ENCODE data around the gene GALNT11.
"Not testable (repeated sequence)": the region's sequence is repeated elsewhere in the genome, so short reads cannot be mapped to it uniquely, and the experiment has no call there.

Gene GALNT11

DNA sequence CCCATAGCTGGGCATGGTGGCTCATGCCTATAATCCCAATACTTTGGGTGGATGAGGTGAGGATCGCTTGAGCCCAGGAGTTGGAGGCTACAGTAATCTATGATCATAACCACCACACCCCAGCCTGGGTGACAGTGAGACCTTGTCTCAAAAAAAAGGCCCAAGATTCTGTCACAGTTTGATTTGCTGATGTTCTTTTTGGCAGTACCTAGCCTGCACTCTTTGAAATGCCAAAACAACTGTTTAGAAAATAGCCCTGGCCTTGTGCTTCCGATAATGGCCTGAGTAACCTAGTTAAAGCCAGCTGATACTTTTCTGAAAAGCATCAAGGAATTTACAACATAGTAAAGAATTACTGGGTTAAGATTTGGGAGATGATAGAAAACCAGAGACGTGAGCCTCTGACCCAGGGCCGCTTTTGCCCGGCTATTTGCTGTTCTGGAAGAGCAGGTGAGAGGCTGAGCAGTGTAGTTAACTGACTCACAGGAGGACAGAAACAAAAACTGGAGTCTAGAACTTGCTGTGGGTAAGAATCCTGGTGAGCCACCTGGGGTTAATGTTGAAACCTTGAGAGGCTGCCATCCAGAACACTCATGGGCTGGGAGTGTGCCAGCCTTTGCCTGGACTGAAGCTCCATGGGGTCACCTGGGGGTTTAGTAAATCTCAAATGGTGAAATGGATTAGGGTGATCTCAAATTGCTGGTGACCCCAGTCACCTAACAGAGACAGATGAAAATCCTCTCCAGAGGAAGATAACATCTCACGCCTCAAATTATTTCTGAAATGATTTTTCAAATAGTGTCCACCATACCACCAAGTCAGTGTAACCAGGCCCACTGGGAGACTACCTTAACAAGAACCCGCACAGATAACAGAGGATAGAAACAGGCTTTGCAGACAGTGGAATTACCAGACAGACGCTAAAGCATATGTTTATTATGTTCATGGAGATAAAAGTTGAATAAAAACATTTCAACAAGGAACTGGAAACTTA is 51.8 kb downstream of the GALNT11 start:
- DNase-seq = no peak

DNA sequence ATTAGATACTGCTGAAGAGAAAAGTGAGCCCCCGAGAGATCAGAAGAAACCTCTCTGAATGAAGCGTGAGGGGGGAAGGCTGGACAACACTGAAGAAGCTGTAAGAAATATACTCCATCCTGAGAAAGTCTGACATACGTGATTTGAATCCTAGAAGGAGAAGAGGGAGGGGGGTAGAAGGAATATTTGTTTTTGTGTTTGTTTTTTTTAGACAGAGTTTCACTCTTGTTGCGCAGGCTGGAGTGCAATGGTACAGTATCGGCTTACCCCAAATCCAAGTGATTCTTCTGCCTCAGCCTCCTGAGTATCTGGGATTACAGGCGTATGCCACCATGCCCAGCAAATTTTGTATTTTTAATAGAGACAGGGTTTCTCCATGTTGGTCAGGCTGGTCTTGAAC is 52.6 kb downstream of the GALNT11 start:
- DNase-seq = no peak

DNA sequence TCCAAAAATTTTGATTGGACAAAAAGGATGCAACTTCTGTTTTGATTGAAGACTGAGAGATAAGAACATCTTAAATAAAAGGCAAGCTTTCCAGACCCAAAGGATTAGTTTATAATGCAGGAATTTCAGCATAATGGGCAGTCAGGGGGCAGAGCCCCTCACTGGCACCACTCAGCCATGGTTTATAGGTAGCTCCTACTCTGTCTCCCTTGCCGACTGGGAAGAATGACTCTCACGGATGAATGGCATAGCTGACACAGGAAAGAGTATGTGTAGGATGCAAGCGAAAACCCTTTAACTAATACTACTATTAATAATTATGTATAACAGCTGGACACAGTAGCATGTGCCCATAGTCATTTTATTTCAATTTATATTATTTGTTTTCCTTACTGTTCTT is 53.3 kb downstream of the GALNT11 start:
- no peak for DNase-seq

DNA sequence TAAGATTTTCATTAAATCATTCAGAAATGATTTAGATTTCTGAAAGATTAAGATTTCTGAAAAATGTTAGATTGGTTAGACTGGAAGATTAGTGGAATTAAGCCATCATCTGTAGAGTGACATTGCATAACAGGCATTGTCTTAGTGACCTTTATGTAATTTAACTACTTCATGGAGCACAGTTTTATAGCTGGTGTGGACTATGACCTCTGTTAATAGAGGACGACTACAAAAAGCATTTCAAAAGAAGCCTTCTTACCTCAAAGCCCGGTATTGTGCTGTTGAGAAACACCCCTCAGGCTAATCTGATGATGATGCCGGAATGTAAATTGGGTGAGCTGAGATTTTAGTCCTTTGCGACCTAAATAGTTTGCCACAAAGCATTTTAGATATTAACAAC is 55.6 kb downstream of the GALNT11 start:
- no peak for DNase-seq

DNA sequence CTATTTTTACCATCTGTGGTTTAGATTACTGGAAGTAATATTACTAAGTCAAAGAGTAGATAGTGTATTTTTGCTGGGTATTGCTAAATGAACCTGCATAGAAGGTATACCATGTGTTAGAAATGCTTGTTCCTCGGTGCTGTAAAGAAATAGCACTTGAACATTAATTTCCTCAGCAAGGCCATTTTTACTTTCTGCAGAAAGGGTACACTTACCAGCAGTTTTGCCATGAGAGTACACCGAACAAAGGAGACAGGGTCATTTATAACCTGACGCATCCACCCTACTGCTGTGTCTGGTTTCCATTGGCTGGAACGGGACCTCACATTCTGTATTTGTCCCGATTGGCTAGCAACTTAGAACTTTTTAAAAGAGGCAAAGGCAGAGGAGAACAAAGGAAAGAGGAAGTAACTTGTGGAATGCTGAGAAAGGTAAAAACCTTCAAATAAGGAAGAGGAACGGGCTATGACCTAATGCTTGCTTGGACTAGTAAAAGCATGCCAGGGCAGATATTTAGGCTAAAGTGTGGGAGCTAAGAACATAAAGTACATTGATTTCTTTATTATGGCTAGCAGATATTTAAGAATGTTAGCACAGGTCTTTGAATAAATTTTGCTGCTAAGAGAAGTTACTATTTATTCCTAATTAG is 56.7 kb downstream of the GALNT11 start:
- DNase-seq = not testable (repeated sequence)

DNA sequence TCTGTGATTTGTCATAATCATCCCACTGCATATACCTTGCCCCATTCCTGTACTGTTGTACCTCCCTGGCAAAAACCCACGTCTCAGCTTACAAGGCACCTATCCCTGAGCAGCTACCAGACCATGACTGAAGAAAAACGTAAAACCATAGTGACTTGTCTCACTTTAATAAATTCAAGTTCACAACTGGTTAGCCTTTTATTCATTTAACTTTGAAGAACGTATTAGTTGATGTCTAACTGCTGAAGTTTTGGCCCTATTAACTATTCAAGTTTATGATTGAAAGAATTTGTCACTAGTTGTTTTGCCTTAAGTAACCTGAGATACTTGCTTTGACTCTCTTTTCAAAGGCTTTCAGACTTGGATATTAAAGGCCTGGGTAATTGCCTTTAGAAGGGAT is 59.7 kb downstream of the GALNT11 start:
- no peak for DNase-seq

DNA sequence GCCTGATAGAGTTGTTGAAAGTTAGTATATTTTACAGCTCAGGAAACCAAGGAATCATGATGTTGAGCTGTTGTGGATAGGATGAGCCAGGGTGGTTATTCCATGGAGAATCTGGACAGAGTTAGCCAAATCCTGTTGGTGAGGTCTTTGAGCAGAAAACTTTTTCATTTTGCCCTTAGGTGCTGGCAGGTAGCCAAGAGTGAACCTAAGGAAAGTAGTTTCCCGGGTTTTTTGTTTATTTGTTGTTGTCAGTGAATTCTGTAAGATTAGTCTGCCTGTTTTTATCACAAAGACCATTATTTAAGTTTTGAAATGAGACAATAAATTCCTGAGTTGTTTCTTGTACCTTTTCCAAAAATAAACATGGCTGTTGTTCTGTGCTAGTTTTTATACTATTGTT is 61.0 kb downstream of the GALNT11 start:
- no peak for DNase-seq

DNA sequence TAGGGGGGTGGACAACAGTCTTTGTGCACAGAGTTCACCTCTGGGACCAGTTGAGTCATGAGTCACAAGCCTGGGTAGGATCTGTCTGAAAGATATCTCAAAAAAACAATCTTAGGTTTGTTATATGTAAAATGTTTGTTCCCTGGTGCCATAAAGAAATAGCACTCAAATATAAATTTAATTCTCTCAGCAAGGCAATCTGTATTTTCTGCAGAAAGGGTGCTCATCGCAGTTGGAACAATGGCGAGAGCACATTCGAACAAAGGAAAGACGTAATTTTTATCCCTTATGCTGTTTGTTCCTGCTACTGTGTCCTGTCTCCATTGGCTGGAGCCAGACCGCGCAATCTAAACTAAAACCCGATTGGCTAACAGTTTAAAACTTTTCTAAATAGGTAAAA is 63.7 kb downstream of the GALNT11 start:
- no peak for DNase-seq

DNA sequence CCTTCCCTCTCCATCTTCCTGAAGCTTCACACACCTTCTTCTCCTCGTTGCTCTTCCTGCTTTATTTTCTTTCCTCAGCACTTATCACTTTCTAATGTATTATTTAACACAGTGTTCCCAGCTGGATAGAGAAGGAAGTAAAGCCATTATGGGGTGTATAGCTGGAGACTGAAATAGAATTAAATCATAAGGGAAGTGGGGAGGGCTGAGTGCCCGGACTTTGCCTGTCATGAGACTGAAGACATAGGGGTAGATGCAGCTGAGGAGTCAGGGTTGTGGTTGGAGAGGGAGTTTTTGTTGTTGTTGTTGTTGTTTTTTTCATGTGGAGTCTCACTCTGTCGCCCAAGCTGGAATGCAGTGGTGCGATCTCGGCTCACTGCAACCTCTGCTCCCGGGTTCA is 65.3 kb downstream of the GALNT11 start:
- DNase-seq = no peak

DNA sequence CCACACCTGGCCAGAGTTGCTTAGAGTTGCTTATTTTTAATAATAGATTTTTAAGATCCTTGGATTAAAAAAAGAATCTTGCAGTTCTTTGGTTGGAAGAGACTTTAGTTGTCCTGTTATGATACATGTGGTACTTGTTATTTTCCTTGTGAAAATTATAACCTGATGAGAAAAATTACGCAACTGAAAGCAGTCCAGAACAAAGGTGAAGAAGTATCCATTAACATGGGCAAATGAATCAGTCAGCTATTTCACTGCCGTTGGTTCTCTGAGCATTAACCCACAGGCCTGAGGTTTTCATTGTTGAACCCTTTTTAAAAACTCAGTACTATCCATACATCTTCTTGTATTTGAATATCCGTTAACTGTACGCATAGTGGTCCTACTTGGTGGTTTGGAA is 68.2 kb downstream of the GALNT11 start:
- DNase-seq = no peak

DNA sequence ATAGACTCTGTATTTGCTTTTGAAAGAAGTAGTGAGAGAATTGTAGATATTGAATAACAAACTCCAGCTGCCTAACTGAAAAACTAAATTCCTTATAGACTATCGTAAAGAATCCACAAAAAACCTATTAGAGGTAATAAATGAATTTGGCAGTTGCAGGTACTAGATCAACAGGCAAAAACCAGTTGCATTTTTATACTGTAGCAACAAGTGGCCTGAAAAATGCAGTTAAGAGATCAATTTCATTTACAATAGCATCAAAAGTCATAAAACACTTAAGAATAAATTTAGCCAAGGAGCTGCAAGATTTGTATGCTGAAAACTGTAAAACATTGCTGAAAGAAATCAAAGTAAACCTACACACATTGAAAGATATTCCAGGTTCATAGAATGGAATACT is 70.3 kb downstream of the GALNT11 start:
- DNase-seq = no peak

DNA sequence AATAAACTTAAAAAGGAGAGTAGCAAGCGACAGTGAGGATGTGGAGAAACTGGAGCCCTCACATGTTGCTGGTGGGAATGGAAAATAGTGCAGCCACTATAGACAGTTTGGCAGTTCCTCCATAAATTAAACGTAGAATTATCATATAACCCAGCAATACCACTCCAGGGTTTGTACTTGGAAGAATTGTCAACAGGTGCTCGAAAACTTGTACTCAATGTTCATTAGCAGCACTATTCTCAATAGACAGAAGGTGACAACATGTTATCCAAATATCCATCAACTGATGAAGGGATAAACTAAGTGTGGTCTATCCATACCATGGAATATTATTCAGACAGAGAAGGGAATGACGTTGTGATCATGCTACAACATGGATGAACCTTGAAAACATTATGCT is 71.9 kb downstream of the GALNT11 start:
- no peak for DNase-seq

DNA sequence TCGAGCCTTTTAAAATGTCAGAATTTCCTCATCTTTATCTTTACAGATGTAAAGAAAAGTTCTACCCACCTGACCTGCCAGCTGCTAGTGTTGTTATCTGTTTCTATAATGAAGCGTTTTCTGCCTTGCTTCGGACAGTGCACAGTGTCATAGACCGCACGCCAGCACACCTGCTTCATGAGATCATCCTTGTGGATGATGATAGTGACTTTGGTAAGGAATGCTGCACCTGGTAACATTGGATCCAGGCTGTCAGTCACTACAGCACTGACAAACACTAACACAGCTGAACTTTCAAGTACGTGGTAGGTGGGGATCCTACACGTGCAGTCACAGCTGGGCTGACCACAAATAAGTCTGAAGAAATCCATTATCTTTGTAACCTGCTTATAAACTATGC is 77.6 kb downstream of the GALNT11 start:
- DNase-seq = no peak

DNA sequence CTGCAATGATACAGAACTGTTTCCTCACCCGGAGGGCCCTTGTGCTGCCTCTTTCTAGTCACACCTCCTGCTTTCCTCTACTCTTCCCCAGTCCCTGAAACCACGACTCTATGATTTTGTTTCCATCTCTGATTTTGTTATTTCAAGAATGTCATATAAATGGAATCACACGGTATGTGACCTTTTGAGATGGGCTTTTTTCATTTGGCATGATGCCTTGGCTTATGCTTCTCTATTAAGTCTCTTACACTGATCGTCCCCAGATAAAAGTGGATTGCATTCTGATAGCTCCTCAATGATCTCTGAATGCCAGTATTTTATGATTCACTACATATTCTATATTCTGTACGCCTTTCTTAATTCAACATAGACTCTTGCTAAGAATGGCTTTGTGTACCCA is 78.2 kb downstream of the GALNT11 start:
- DNase-seq = no peak

DNA sequence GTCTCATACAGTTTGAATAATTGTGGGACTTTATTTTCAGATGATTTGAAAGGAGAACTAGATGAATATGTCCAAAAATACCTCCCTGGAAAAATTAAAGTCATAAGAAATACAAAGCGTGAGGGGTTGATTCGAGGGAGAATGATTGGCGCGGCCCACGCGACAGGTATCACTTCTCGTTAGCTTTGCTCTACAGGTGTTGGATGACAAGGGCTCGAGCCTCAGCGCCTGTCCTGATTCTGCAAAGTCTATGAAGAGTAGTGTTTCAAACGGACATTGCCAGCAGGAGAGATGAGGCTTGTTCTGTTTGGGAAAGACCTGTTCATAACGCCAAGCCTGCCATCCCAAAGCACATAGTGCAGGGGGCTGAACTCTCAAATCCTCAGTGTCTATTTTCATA is 79.7 kb downstream of the GALNT11 start:
- DNase-seq = no peak

DNA sequence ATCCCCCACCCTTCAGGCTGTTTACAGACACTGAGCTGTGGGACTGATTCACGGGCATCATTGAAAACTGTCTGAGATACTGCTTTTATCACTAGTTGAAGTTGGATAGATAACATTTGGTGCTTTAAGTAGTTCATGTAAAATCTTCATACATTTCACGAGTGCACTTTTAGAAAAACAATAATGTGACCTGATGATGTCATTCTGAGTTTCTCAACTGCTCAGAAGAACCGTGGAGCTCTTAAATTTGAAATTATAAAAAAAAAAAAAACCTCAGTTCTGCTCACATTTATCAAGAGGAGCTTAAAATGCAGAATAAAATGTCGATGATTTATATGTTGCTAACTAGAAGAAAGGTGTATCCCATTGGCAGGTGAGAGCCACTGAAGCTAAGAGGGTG is 81.5 kb downstream of the GALNT11 start:
- DNase-seq = no peak

DNA sequence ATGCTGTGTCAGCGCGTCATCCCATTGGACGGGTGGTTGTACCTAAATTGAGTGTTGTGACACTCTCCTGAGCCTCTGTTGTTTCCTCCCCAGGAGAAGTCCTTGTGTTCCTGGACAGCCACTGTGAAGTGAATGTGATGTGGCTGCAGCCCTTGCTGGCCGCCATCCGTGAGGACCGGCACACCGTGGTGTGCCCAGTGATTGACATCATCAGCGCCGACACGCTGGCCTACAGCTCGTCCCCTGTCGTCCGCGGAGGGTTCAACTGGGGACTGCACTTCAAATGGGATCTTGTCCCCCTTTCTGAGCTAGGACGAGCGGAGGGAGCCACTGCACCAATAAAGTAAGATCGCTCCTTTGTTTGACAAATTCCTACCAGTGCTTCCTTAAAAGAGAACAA is 82.5 kb downstream of the GALNT11 start:
- DNase-seq = no peak

DNA sequence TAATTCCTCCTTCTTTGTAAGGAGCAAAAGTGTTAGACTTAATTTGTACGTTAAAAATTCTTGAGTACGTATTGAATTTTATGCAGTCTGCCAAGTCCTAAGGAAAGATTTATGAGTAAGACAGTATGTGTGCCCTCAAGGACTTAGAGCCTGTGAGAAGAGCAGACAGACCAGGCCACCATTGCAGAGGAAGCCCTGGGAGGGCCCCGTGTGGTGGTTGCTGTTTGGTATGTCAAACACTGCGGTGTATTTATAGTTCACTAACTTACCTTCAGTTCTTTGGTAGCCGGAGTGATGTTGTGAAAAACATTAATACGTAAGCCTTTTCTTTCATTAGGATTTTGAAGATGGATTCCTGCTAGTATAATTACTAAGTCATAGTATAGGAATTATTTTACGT is 82.9 kb downstream of the GALNT11 start:
- no peak for DNase-seq

DNA sequence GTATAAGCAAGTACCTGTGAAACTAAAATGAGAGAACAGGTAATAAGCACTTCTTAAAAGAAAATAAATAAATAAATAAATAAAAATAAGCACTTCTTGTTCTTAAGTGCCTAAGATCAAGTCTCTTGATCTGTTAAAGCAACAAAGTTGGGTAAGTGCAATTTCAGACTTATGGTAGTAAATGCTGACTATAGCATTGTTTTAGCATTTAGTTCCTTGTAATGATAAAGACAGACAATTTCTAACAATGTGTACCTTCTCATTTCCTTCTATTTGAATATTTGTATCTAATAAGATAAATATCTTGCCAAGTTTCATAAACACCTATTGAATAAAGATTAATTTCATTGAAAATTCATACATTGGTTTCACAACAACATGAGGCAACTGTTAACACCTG is 87.4 kb downstream of the GALNT11 start:
- no peak for DNase-seq

DNA sequence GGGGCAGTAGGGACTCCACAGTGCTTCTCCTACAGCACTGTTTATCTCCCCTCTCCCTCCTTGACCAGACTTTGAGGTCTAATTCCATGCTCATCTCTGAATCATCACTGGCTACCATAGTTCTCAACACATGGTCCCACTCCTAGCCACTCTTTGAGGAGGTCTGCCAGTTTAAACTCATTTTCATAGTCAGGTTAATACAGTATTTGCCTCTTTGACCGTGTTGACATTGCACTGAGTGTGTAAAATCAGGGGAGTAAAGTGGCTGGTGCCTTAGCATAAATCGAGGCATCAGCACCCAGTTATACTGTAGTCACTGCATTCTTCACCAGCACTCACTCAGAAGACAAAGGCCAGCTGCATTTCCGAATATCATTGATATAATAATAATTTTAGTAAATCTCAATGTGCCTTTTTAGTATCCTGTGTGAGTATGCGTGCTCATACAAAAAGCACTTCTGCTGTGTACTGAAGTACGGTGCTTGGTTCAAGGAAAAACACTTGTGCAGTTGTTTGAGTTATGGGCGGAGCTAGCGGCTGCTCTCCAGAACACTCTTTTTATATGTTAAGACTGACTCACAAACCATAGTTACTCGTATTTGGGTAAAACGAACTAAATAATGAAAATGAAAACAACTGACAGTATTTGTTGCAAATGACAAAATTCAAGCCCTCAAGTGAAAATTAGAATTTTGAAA is 89.7 kb downstream of the GALNT11 start:
- no peak for DNase-seq

DNA sequence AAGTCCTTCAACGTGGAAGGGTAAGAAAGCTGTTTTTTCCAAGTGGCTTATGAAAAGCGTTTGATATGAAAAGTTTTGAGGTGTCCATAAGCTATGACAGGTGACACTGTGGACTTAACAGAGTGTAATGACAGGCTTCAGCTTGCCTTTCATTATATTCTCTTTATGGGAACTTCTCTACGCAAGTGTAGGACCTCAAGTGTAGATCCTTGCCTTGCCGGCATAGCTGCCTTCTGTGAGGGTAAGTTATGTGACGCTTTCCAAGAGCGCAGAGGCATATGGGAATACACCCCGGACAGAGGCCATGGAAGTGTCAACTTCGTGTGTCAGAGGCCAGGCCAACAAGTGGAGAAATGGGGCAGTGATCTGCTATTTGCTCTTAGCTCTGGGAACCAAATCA is 91.9 kb downstream of the GALNT11 start:
- DNase-seq = no peak

DNA sequence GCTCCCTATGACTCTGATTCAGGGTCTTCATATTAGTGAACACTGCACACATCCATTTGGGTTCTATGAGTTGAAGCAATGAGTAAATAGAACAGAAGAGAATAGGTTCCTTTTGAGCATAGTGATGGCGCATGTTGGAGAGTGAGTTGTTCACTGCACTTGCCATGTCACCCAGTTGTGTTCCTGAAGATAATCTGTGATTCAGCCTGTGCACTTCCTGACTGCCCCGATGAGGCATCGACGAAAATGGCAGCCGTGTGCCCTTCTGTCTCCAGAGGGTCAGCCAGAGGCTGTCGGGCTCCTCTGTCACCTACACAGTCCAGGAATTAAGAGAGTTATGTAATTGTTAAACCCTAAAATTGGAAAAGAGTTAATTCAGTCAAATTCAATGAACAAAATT is 94.7 kb downstream of the GALNT11 start:
- no peak for DNase-seq

DNA sequence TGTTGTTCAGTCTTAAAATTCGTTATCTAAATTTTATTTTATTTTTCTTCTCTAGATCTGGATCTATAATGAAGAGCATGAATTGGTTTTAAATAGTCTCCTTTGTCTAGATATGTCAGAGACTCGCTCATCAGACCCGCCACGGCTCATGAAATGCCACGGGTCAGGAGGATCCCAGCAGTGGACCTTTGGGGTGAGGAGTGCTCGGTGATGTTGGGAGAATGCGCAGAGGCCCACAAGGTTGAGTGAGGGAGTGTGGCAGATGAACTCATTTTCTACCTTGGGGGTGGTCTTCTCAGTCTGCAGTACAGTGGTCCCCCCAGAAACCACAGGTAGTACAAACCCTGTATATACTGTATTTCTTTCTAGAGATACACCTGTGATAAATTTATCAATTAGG is 95.3 kb downstream of the GALNT11 start:
- no peak for DNase-seq

DNA sequence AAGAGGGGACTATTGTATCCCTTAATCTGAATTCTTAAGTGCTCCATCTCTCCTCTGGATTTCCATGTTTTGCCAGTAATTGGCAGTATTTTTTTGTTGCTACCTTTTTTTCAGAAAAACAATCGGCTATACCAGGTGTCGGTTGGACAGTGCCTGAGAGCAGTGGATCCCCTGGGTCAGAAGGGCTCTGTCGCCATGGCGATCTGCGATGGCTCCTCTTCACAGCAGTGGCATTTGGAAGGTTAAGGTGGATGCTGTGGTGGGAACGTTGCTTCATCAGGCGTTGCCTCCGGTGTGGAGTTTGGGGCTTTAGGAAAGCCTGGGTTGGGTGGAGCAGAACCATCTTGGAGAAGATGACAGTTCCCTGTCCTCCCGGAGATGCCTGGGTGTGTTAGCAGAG is 96.0 kb downstream of the GALNT11 start:
- no peak for DNase-seq

Measured in activated CD4-positive, alpha-beta T cell treated with anti-CD3 and anti-CD28 coated beads for 48 hours (primary cell).